NCI-H128 (cell line): ENCODE results near the gene PDIA4.

ENCODE experiments used
- DNase-seq: peaks from one replicate; lab custom pipeline; 2025; ENCODE audit not compliant: unreplicated experiment; lab: John Stamatoyannopoulos, UW

PDIA4 gene

GRCh38 chr7:148972375-148972774 lies 55.9 kb downstream of the PDIA4 start:
- no peak for DNase-seq

DNA sequence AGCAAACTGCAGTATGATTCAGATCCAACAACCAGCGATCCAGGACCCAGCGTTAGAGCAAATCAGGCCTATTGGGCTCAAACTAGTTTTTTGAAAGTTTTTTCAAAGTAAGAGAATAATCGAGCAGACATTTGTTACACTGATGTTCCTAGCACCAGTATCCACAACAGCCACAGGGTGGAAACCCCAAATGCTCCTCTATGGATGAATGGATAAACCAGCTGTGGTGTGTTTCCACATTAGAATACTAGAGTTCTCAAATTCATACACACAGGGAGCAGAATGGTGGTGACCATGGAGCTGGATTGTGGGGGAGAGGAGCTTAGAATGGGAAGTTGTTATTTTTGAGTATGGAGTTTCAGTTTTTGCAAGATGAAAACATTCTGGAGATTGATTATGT lies 60.7 kb downstream of the PDIA4 start:
- DNase-seq = no peak

DNA sequence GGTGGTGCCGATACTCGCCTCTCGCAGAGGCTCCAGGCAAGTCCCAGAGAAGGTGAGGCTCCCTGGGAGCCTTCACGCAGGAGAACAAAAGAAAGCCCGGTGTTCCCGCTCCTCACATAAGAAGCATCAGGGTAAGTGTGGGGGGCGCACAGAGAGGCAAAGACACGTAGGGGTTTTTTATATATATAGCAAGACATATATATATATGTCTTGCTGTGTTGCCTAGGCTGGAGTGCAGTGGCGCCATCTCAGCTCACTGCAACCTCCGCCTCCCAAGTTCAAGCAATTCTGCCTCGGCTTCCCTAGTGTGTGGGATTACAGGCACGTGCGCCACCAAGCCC lies 61.3 kb downstream of the PDIA4 start:
- no peak for DNase-seq

- no peak for DNase-seq
Observed at GRCh38 chr7:148964483-148965267, 63.6 kb downstream of the PDIA4 start.

GRCh38 chr7:148963583-148964482 lies 64.5 kb downstream of the PDIA4 start:
- DNase-seq = no peak

DNA sequence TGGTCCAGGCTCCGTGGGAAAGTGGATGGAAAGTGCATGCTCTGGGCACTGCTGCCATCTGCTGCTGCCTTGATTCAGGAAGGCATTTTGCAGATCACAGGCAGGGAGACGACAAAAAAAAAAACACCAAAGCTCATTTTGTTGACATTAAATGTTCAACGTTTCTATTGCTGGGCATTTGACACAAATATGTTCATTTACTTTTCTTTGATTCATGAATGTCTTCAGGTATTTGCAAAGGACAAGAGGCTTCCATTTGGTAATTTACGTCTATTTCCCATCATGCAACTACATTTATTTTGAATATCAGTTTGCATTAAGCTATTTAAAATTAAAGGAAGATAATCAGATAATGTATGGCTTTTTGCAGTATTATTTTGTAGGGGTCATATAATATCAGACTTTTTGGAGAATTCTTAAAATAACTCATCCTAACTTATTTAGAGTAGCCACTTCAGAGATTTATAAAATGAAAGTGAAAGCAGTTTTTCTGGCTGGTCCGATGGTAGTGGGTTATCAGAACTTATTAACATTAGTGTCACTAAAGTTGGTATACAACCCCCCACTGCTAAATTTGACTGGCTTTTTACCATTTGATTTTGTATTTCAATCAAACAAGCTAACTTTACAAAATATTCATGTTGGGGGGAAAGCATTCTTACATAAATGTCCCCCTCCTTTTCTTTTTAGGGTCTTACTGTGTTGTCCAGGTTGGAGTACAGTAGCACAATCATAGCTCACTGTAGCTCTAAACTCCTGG lies 65.3 kb downstream of the PDIA4 start:
- peak; percentile 66 for DNase-seq

- no peak for DNase-seq
Observed at GRCh38 chr7:148962440-148962822, 65.9 kb downstream of the PDIA4 start.

DNA sequence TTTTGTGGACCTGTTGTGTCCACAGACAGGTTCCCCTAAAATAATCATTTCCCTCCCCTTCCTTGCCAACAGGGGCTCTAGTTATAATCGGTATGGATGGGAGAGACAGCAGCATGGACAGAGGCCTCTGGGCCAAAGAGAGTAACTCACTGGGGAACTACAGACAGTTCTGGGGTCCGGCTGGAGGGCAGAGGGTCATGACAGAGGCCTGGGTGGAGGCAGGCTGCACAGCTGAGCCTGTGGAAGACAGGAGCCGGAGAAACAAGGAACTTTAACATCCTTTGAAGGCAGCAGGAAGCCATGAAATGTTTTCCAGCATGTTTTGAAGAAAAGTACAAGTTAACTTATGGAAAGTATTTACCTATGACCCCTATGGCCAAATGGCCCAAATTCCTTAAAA lies 68.6 kb downstream of the PDIA4 start:
- DNase-seq = no peak

GRCh38 chr7:148958061-148958460 lies 70.2 kb downstream of the PDIA4 start:
- DNase-seq = no peak

GRCh38 chr7:148954766-148955165 lies 73.5 kb downstream of the PDIA4 start:
- no peak for DNase-seq

DNA sequence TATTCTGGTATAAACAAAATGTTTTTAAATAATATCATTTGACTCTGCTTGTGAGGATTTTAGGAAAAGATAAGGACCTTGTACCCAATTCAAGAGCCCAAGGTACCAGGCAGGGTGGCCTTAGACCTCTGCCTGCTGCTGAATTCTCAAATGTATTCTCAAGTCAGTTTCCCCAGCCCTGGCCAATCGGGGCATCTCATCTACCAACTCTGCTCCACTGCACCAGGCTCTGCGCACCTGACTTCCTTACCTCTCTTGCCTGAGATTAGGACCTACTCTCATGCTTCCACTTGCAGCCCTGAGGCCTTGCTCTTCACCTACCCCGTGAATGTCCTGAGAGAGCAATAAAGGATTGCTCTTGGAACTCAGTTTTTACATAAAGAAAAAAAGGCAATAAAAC lies 74.6 kb downstream of the PDIA4 start:
- DNase-seq = no peak
